ENCODE data around the gene GRAP. TPM values are rescaled to one million over a fixed set of nuclear protein-coding genes. Genes with fewer than 3 reads are reported as not detected.

GRAP gene
- total RNA-seq, 1 donor from 2014 or later, result not detected

- FAIRE-seq (no peak), DNase-seq (ENCODE audit: low read depth) (no peak)
- H3K36me3 ChIP-seq (ENCODE audit: control insufficient read depth, insufficient read depth, low read length), result peaks cover 46% of the 10 kb centered on the region
- H3K4me3 ChIP-seq (ENCODE audit: low read depth, low read length), result no peak overlapping the region
- TF ChIP-seq CTCF (IDR thresholded peaks at IDR 0.05; ENCODE audit: insufficient read depth, low read length, severe bottlenecking), result no peak
- H3K27me3 ChIP-seq (ENCODE audit: control insufficient read depth, insufficient read depth, low read length), result no peaks in the 10 kb centered on the region
Measured at GRCh38 chr17:18978655-18979054, 68.1 kb downstream of the GRAP start.

GRCh38 chr17:18978050-18978449, 68.7 kb downstream of the GRAP start:
- DNase-seq (ENCODE audit: low read depth) (no peak), FAIRE-seq (no peak)
- no peak for TF ChIP-seq CTCF (IDR thresholded peaks at IDR 0.05; ENCODE audit: insufficient read depth, low read length, severe bottlenecking)
- H3K4me3 ChIP-seq (ENCODE audit: low read depth, low read length), result no peak overlapping the region
- H3K36me3 ChIP-seq (ENCODE audit: control insufficient read depth, insufficient read depth, low read length), result peaks cover 49% of the 10 kb centered on the region
- no peaks in the 10 kb centered on the region for H3K27me3 ChIP-seq (ENCODE audit: control insufficient read depth, insufficient read depth, low read length)

- Histone ChIP-seq H3K36me3 (ENCODE audit: control insufficient read depth, insufficient read depth, low read length) (peaks cover 49% of the 10 kb centered on the region), H3K4me3 (ENCODE audit: low read depth, low read length) (no peak overlapping the region), H3K27me3 (ENCODE audit: control insufficient read depth, insufficient read depth, low read length) (no peaks in the 10 kb centered on the region)
- no peak for TF ChIP-seq CTCF (IDR thresholded peaks at IDR 0.05; ENCODE audit: insufficient read depth, low read length, severe bottlenecking)
- FAIRE-seq, result no peak
- no peak for DNase-seq (ENCODE audit: low read depth)
Measured at GRCh38 chr17:18977646-18978045, 69.1 kb downstream of the GRAP start.

- H3K4me3 ChIP-seq (ENCODE audit: low read depth, low read length), result no peak overlapping the region
- no peaks in the 10 kb centered on the region for H3K27me3 ChIP-seq (ENCODE audit: control insufficient read depth, insufficient read depth, low read length)
- H3K36me3 ChIP-seq (ENCODE audit: control insufficient read depth, insufficient read depth, low read length), result peaks cover 47% of the 10 kb centered on the region
- FAIRE-seq (no peak), DNase-seq (ENCODE audit: low read depth) (no peak)
- no peak for TF ChIP-seq CTCF (IDR thresholded peaks at IDR 0.05; ENCODE audit: insufficient read depth, low read length, severe bottlenecking)
Measured at GRCh38 chr17:18977021-18977420, 69.7 kb downstream of the GRAP start.

- H3K36me3 ChIP-seq (ENCODE audit: control insufficient read depth, insufficient read depth, low read length), result peaks cover 50% of the 10 kb centered on the region
- no peaks in the 10 kb centered on the region for H3K27me3 ChIP-seq (ENCODE audit: control insufficient read depth, insufficient read depth, low read length)
- TF ChIP-seq CTCF (IDR thresholded peaks at IDR 0.05; ENCODE audit: insufficient read depth, low read length, severe bottlenecking), result no peak
- FAIRE-seq, result no peak
- H3K4me3 ChIP-seq (ENCODE audit: low read depth, low read length), result no peak overlapping the region
- DNase-seq (ENCODE audit: low read depth), result no peak
Measured at GRCh38 chr17:18976201-18976600, 70.6 kb downstream of the GRAP start.

- Histone ChIP-seq H3K27me3 (ENCODE audit: control insufficient read depth, insufficient read depth, low read length) (no peaks in the 10 kb centered on the region), H3K4me3 (ENCODE audit: low read depth, low read length) (no peak overlapping the region), H3K36me3 (ENCODE audit: control insufficient read depth, insufficient read depth, low read length) (peaks cover 50% of the 10 kb centered on the region)
- no peak for FAIRE-seq
- no peak for DNase-seq (ENCODE audit: low read depth)
- no peak for TF ChIP-seq CTCF (IDR thresholded peaks at IDR 0.05; ENCODE audit: insufficient read depth, low read length, severe bottlenecking)
Measured at GRCh38 chr17:18975597-18975996, 71.2 kb downstream of the GRAP start.

Data from bronchial epithelial cell (primary cell).